Measurements from ENCODE around the gene PMPCA. TPM values are rescaled to one million over a fixed set of nuclear protein-coding genes. Genes with fewer than 3 reads are reported as not detected.

The PMPCA gene, protein sequence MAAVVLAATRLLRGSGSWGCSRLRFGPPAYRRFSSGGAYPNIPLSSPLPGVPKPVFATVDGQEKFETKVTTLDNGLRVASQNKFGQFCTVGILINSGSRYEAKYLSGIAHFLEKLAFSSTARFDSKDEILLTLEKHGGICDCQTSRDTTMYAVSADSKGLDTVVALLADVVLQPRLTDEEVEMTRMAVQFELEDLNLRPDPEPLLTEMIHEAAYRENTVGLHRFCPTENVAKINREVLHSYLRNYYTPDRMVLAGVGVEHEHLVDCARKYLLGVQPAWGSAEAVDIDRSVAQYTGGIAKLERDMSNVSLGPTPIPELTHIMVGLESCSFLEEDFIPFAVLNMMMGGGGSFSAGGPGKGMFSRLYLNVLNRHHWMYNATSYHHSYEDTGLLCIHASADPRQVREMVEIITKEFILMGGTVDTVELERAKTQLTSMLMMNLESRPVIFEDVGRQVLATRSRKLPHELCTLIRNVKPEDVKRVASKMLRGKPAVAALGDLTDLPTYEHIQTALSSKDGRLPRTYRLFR
- 10 to 100 TPM; 59.3 to 85.2 (median 75.4) TPM for total RNA-seq
- 10 to 100 TPM; 63.5 to 77.2 TPM for polyA plus RNA-seq
- long read RNA-seq, donor 1, transcript PMPCA-201 (13 exons, 2,174 nt): major isoform, 208 of 244 reads
- long read RNA-seq, donor 1, partial matches to known transcripts: 23 of 244 reads
- long read RNA-seq, donor 1, other reads (novel, unspliced or antisense): 12 of 244 reads
- long read RNA-seq, donor 2, transcript PMPCA-201 (13 exons, 2,174 nt): major isoform, 222 of 258 reads
- long read RNA-seq, donor 2, partial matches to known transcripts: 22 of 258 reads
- long read RNA-seq, donor 2, other reads (novel, unspliced or antisense): 14 of 258 reads
- long read RNA-seq, donor 3, transcript PMPCA-201 (13 exons, 2,174 nt): major isoform, 391 of 430 reads
- long read RNA-seq, donor 3, partial matches to known transcripts: 19 of 430 reads
- long read RNA-seq, donor 3, other reads (novel, unspliced or antisense): 18 of 430 reads

DNA sequence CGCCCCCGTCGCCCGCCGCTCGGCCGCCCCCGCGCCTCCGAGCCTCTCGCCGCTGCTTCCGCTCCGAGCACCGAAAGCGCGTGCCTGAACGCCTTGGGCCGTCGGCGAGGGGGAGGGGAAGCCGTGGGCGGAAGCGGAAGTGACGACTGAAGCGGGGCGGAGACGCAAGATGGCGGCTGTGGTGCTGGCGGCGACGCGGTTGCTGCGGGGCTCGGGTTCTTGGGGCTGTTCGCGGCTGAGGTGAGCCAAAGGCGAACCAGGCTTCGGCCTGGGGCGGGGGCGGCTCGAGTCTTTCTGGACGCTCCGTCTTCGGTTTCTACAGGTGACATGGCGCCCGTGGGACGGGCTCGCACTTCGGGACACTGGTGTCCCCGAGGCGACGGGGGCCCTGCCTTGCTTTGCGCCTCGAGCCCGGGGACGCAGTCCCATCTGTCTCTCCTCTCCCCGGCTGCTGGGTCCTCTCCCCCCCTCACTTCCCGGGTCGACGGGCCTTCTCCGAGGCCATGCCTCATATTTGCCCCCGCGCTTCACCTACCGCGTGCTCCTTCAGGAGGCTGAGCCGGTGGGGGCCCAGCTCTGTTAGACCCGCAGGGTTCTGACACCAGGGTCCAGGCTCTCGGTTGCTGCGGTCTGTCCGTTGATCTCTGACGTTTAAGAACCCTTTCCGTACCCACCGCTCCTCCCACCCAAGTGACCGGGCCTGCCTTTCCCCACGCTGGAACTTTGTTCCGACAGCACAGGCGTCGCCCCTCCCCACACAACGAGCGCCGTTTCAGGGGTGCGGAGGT lies at the start of gene PMPCA, which contains the start of gene ENTR1:
Gene PMPCA (plus strand): TSS at position 159 of the 788 bp plus-strand sequence. CDS start 11 bp downstream, at position 170.
Gene ENTR1 (minus strand): TSS at position 115 of the 788 bp plus-strand sequence. CDS start 217 bp downstream, outside the sequence.
- H3K36me3 ChIP-seq: peaks cover 0 to 62% (median 26%) of the 10 kb centered on the region in 9 donors
- peak; percentile 74 to 94 (median 92) for ATAC-seq
- intact Hi-C loops (cut with DNase I): no loop called here
- H3K9me3 ChIP-seq: no peaks in the 10 kb centered on the region
- H3K4me1 ChIP-seq: peaks cover 8 to 36% (median 25%) of the 10 kb centered on the region in 9 donors
- peak; percentile 94 to 95 for DNase-seq
- H3K27ac ChIP-seq: peak within 1 kb of the TSS; percentile 64 to 94 (median 90)
- no peaks in the 10 kb centered on the region for H3K27me3 ChIP-seq
- TF ChIP-seq CTCF (IDR thresholded peaks at IDR 0.05): no peak
- peak within 1 kb of the TSS; percentile 62 to 100 (median 96) for H3K4me3 ChIP-seq
- WGBS, 2 donors: 0 to 1% methylated on average over 78 to 83 of the region's 83 CpGs

DNA sequence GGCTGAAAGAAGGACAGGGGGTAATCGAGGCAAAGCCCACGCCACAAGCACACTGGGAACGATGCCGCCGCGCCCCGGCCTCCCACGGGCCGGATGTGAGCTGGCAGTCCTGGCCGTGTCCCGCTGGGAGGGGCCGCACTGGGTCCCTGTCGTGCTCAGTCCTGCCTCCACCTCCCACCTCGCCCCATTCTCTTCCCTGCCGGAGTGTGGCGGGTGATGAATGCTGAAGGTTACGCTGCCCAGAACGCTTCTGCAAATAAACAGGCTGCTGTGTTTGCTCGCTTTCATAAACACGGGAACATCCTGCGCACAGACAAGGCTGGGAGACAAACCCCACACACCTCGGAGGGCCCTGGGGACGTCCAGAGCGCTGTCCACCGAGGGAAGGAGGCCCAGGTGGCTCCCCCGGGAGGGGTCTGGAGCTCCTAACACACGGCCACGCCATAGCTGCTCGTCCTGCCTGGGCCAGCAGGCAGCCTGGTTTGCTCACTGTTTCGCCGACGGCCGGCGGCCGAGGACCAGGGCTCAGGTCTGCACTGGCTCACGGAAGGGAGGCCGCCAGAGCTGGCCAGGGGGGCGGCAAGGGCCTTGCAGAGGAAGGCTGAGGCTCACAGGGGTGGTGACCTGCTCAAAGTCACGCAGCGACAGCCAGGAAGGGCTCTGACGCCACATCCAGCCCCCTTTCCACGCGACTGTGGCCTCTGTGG lies 49.3 kb upstream of the PMPCA start:
- 75 to 79% methylated on average over 43 of the region's 43 CpGs for WGBS, 2 donors
- intact Hi-C loops (cut with DNase I): loop anchor here in 1 of 10 donors (5.0 kb wide), 1 partner anchor 34 kb away; the partner anchor contains the start of gene GPSM1
- TF ChIP-seq CTCF (IDR thresholded peaks at IDR 0.05): no peak
- no peak for ATAC-seq
- Histone ChIP-seq H3K4me1 (peaks cover 13 to 51% (median 31%) of the 10 kb centered on the region in 9 donors), H3K27me3 (no peaks in the 10 kb centered on the region), H3K27ac (peak overlapping the region in 9 of 10 donors; percentile 46 to 100 (median 91)), H3K4me3 (no peak overlapping the region), H3K9me3 (no peaks in the 10 kb centered on the region), H3K36me3 (peaks cover 0 to 37% (median 0%) of the 10 kb centered on the region in 9 donors)
- no peak for DNase-seq

DNA sequence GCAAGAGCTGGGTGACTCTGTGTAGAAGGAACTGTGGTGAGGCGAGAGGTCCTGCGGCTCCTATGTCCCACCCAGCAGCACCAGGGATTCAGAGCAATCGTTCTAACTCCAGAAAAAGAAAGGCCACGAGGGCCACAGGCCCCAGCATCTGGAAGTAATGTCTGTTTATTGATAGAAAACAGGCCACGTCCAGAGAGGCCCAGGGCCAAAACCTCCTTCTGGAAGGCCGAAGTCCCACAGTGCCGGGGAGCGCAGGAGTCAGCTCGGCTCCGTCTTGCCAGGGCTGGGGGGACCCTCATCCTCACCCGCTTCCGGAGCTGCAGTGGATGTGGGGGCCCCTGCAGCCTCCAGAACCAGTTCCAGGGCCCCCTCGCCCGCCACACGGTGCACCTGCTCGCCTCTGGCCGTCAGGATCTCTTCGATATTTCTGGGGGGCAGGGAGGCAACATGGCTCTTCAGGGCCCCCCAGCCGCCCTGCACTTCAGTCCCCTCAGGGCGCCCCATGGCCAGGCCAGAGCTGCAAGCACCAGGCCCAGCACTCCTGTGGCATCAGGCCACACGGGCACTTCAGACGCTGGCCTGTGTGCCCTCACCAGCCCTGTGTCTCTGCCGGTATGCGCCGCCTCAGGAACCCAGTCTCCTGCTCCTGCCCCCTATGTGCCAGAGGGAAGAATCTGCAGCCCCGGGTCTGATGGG lies 48.6 kb upstream of the PMPCA start:
- Histone ChIP-seq H3K4me3 (no peak overlapping the region), H3K27me3 (no peaks in the 10 kb centered on the region), H3K4me1 (peaks cover 13 to 53% (median 31%) of the 10 kb centered on the region in 9 donors), H3K9me3 (no peaks in the 10 kb centered on the region), H3K27ac (peak overlapping the region; percentile 46 to 100 (median 92)), H3K36me3 (peaks cover 0 to 30% (median 0%) of the 10 kb centered on the region in 9 donors)
- no peak for DNase-seq
- 69 to 75% methylated on average over 26 of the region's 26 CpGs for WGBS, 2 donors
- peak in 6 of 8 donors; percentile 11 to 46 (median 36) for ATAC-seq
- TF ChIP-seq CTCF (IDR thresholded peaks at IDR 0.05): peak in 3 of 9 donors; percentile 17 to 26 (median 26)
- intact Hi-C loops (cut with DNase I): loop anchor here in 2 of 10 donors (2.0 to 5.0 kb wide), 2 partner anchors 19 to 35 kb away; partner anchors contain the start of gene GPSM1 (in 1 of the 2)

All from heart right ventricle (tissue), 16 donors.